ENCODE results near the gene ADAMTS19. TPM values are rescaled to one million over a fixed set of nuclear protein-coding genes. Genes with fewer than 3 reads are reported as not detected.

Gene ADAMTS19
- total and polyA plus RNA-seq, 2 of the 8 experiments (the other 6 are each of a cell fraction or from before 2014, with no cell fraction given), result 17.3 to 28.8 TPM

GRCh38 chr5:129653442-129653841, 193.3 kb downstream of the ADAMTS19 start:
- Histone ChIP-seq H2AFZ (ENCODE audit: low read length) (no peak overlapping the region), H2BK5ac (ENCODE audit: low read depth, low read length) (no peak overlapping the region), H2BK20ac (ENCODE audit: low read length) (no peak overlapping the region), H3K9ac (replicated peaks in 1 of 4; ENCODE audit: extremely low read depth in 1 of 4, low read depth in 3 of 4, low read length in 3 of 4) (no peak overlapping the region), H4K91ac (replicated peaks; ENCODE audit: insufficient read length, low read length) (no peak overlapping the region), H4K5ac (ENCODE audit: insufficient read length, low read depth, low read length) (no peak overlapping the region), H3K56ac (replicated peaks; ENCODE audit: insufficient read length, low read depth, low read length) (no peak overlapping the region), H3K4ac (replicated peaks; ENCODE audit: insufficient read length, low read depth, low read length) (no peak overlapping the region), H2AK5ac (ENCODE audit: low read depth, low read length) (no peak overlapping the region), H3K79me2 (ENCODE audit: control insufficient read depth in 1 of 2, insufficient read depth in 2 of 2, low read length in 2 of 2) (no peaks in the 10 kb centered on the region), H3K23ac (ENCODE audit: insufficient read length) (no peak overlapping the region), H4K20me1 (replicated peaks in 1 of 2; ENCODE audit: control insufficient read depth in 1 of 2, insufficient read depth in 2 of 2, low read length in 2 of 2) (no peaks in the 10 kb centered on the region), H3K36me3 (ENCODE audit: control insufficient read depth in 2 of 4, insufficient read depth in 4 of 4, low read length in 3 of 4) (peaks cover 0 to 17% (median 3%) of the 10 kb centered on the region in 4 experiments; a peak in 5 of 8 replicates), H3K4me1 (replicated peaks in 1 of 4; ENCODE audit: control insufficient read depth in 3 of 4, insufficient read depth in 4 of 4, low read length in 3 of 4) (peaks cover 0 to 4% (median 1%) of the 10 kb centered on the region in 4 experiments; a peak in 2 of 7 replicates), H3K27ac (ENCODE audit: low read depth, low read length) (no peak overlapping the region), H2BK120ac (replicated peaks; ENCODE audit: low read depth, low read length) (no peak overlapping the region), H3K9me3 (ENCODE audit: insufficient read depth in 2 of 2, low read depth in 1 of 2, low read length in 1 of 2) (no peaks in the 10 kb centered on the region), H3K23me2 (ENCODE audit: low read depth, low read length) (no peaks in the 10 kb centered on the region), H4K8ac (ENCODE audit: extremely low read depth, insufficient read depth, low read length) (no peak overlapping the region), H3K79me1 (ENCODE audit: low read depth, low read length) (no peaks in the 10 kb centered on the region), H3K18ac (ENCODE audit: extremely low read depth, low read length) (no peak overlapping the region), H3K4me3 (ENCODE audit: extremely low read depth in 1 of 4, insufficient read depth in 2 of 4, low read depth in 3 of 4, low read length in 4 of 4) (no peak overlapping the region), H3K14ac (ENCODE audit: insufficient read length) (no peak overlapping the region), H3K4me2 (ENCODE audit: insufficient read depth in 1 of 2, low read depth in 2 of 2, low read length in 2 of 2) (no peak overlapping the region), H2BK15ac (ENCODE audit: low read length) (no peak overlapping the region), H2BK12ac (ENCODE audit: low read depth, low read length) (no peak overlapping the region), H3K27me3 (replicated peaks in 1 of 4; ENCODE audit: control insufficient read depth in 3 of 4, extremely low read depth in 1 of 4, insufficient read depth in 3 of 4, low read length in 3 of 4) (no peaks in the 10 kb centered on the region)
- DNase-seq (ENCODE audit: low read depth in 1 of 2, low spot score in 2 of 2), result no peak
- 96% methylated on average over 4 of the region's 4 CpGs; no CpG with 5 or more reads in 1 of the 2 experiments for WGBS, 2 experiments (ENCODE audit: extremely low coverage in 1 of 2, insufficient coverage in 1 of 2, insufficient read length in 1 of 2, insufficient replicate concordance in 2 of 2, low coverage in 1 of 2, low lambda C conversion rate in 2 of 2, missing lambda C conversion rate in 1 of 2)
- TF ChIP-seq ATF3 (IDR thresholded peaks at IDR 0.05; ENCODE audit: insufficient read depth, low read depth, low read length) (no peak), CBX8 (IDR thresholded peaks at IDR 0.05; ENCODE audit: borderline replicate concordance, low read depth, low read length) (no peak), RAD21 (IDR thresholded peaks at IDR 0.05 in 1 of 2, conservative IDR thresholded peaks at IDR 0.05 in 1 of 2; ENCODE audit: low read depth in 2 of 2, low read length in 2 of 2) (no peak), USF2 (IDR thresholded peaks at IDR 0.05; ENCODE audit: low read length) (no peak), PHF8 (conservative IDR thresholded peaks at IDR 0.05; ENCODE audit: low read depth, low read length) (no peak), BACH1 (IDR thresholded peaks at IDR 0.05; ENCODE audit: low read length) (no peak), CHD2 (IDR thresholded peaks at IDR 0.05; ENCODE audit: low read length) (no peak), SP4 (IDR thresholded peaks at IDR 0.05; ENCODE audit: low read length) (no peak), CBX5 (IDR thresholded peaks at IDR 0.05; ENCODE audit: low read depth, low read length) (no peak), FOSL1 (IDR thresholded peaks at IDR 0.05; ENCODE audit: insufficient read depth, low read depth, low read length) (no peak), RFX5 (IDR thresholded peaks at IDR 0.05; ENCODE audit: borderline replicate concordance, low read depth, low read length) (no peak)
- ChIA-PET POLR2A (ENCODE audit: partially characterized antibody) (no interaction called here), CTCF (ENCODE audit: partially characterized antibody) (interaction anchor here (1.2 to 1.9 kb wide), 2 partner anchors 11 to 112 kb away, joined by 3 to 8 read pairs; no protein-coding TSS in a partner anchor)
- FAIRE-seq, result no peak
